Glomerular endothelial cell (primary cell): Measurements from ENCODE around the gene AKTIP. TPM values are rescaled to one million over a fixed set of nuclear protein-coding genes. Genes with fewer than 3 reads are reported as not detected.

Source experiments
- DNase-seq: peaks from one replicate; pipeline ENCODE4 v3.0.0-alpha.2; 2011; ENCODE audit warnings: low read depth, low spot score; ENCODE audit errors: extremely low read depth
- total RNA-seq: library from RNA; depleted of rRNA; stranded (reverse); fragments of >200 nt; gene quantifications from 2 replicates; pipeline ENCODE4 v1.2.3, GENCODE V29; 2015

Gene AKTIP
- total RNA-seq, 1 donor from 2014 or later: 39.9 TPM

DNA sequence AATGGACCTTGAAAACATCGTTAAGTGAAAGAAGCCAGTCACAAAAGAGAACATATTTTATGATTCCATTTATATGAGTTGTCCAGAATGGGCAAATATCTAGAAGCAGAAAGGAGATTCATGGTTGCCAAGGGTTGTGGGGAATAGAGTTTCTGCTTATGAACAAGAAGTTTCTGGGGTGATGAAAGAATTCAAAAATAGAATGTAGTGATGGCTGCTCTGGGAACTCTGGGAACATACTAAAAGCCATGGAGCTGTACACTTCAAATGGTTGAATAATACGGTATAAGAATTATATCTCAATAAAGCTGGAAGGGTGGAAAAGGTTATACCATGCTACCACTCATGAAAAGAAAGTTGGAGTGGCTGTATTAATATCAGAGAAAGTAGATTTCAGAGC lies 18.5 kb downstream of the AKTIP start:
- DNase-seq: no peak

DNA sequence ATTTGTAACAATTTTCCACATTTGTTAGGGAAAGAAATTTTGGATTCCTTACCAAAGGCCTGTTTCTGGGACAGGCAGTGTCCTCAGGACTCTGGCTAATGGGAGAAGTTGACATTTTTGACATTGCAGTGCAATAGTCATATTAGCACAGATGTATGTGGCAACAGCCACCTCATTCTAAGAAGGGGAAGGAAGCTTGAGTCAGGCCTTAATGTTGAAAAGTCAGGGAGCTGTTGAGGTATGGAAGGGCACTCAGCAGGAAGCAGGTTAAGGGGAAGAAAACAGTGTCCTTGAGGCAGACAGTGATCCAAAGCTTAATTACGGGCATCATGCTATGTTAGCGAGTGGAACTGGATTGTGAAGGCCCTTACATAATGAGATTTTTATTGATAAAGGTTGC lies 20.9 kb downstream of the AKTIP start:
- DNase-seq: no peak

- DNase-seq: no peak
Observed at GRCh38 chr16:53480394-53480793, 22.6 kb downstream of the AKTIP start.

GRCh38 chr16:53478965-53479364 lies 24.0 kb downstream of the AKTIP start:
- no peak for DNase-seq

GRCh38 chr16:53476867-53477266 lies 26.1 kb downstream of the AKTIP start:
- DNase-seq: no peak

GRCh38 chr16:53465606-53466280 lies 37.3 kb downstream of the AKTIP start:
- DNase-seq: peak; percentile 39

GRCh38 chr16:53458635-53459034 lies 44.4 kb downstream of the AKTIP start:
- DNase-seq: no peak

- no peak for DNase-seq
Observed at GRCh38 chr16:53457670-53458069, 45.3 kb downstream of the AKTIP start.

DNA sequence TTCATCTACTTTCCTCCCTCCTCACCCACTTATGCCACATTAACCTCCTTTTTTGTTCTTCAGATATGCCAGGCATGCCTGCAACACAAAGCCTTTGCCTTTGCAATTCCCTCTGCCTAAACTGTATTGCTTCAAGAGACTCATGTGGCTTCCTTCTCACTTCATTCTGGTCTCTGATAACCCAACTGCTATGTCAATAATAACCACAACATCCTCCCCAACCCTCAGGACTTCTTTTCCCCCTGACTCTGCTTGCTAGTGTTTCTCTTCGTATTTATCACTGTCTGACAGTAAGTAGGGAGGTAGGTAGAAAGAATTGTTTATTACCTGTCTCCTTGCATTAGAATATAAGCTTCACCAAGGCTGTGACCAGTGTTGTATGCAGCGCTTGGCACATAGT lies 46.4 kb downstream of the AKTIP start:
- DNase-seq: no peak

DNA sequence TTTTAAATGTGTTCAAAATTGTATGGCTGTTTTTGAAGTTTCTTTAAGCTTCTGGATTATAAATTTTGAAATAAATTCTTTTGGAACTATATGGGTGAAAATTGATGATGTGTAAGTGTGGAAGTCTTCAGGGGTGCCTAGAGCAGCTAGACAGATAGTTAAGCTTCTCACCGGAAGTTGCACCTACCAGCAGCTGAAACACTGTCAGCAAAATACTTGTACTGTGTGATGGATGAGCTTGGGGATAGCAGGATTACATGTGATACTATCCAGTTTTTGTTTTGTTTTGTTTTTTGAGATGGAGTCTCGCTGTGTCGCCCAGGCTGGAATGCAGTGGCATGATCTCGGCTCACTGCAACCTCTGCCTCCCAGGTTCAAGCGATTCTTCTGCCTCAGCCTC lies 49.1 kb downstream of the AKTIP start:
- no peak for DNase-seq

- no peak for DNase-seq
Observed at GRCh38 chr16:53449816-53450517, 53.0 kb downstream of the AKTIP start.

DNA sequence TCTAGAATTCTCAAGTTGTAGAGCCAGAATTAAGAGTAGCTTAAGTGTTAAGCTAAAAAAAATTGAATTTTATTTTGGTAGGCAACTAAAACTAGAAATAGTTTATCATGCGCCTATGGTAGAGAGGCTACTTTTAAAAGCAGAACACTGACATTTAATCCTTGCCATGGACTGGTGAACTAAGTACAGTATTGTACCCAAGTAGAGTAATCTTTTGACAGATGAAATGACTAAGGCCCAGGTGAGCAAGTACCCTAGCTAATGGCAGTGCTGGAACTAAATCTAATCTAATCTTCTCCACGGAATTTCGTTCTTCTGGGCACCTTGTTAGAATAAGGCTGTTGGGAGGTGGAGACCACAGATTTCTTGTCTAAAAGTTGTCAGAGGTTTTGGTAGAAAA lies 56.9 kb downstream of the AKTIP start:
- no peak for DNase-seq

GRCh38 chr16:53445534-53445933 lies 57.5 kb downstream of the AKTIP start:
- DNase-seq: no peak

Other genes with a start within 250 kb of the AKTIP start
- gene RBL2, start 68.7 kb downstream of the AKTIP start, total RNA-seq: 35.8 and 40.6 TPM in 2 replicates
- 7.1 and 8.6 TPM in 2 replicates for gene RPGRIP1L, start 200.7 kb upstream of the AKTIP start, total RNA-seq
- gene FTO, start 200.9 kb upstream of the AKTIP start, total RNA-seq: 81.7 and 97.3 TPM in 2 replicates